ENCODE data around the gene NISCH.
"Not testable (repeated sequence)": the region's sequence is repeated elsewhere in the genome, so short reads cannot be mapped to it uniquely, and the experiment has no call there.

The NISCH gene

GRCh38 chr3:52515192-52515591 lies 59.8 kb downstream of the NISCH start:
- no peak for DNase-seq (ENCODE audit: low read depth)

GRCh38 chr3:52516509-52517195 lies 61.2 kb downstream of the NISCH start:
- DNase-seq (ENCODE audit: low read depth) = no peak

GRCh38 chr3:52517796-52518722 lies 62.7 kb downstream of the NISCH start:
- DNase-seq (ENCODE audit: low read depth) = no peak

GRCh38 chr3:52518723-52519444 lies 63.5 kb downstream of the NISCH start:
- DNase-seq (ENCODE audit: low read depth) = no peak

- no peak for DNase-seq (ENCODE audit: low read depth)
Measured at GRCh38 chr3:52519445-52520140, 64.2 kb downstream of the NISCH start.

- no peak for DNase-seq (ENCODE audit: low read depth)
Measured at GRCh38 chr3:52520141-52520667, 64.8 kb downstream of the NISCH start.

- DNase-seq (ENCODE audit: low read depth) = no peak
Measured at GRCh38 chr3:52520716-52521487, 65.5 kb downstream of the NISCH start.

GRCh38 chr3:52521488-52521824 lies 66.1 kb downstream of the NISCH start:
- no peak for DNase-seq (ENCODE audit: low read depth)

- no peak for DNase-seq (ENCODE audit: low read depth)
Measured at GRCh38 chr3:52521881-52522650, 66.7 kb downstream of the NISCH start.

GRCh38 chr3:52522651-52523251 lies 67.3 kb downstream of the NISCH start:
- no peak for DNase-seq (ENCODE audit: low read depth)

GRCh38 chr3:52523386-52524257 lies 68.2 kb downstream of the NISCH start:
- no peak for DNase-seq (ENCODE audit: low read depth)

- DNase-seq (ENCODE audit: low read depth) = no peak
Measured at GRCh38 chr3:52524258-52524751, 68.9 kb downstream of the NISCH start.

GRCh38 chr3:52524752-52525679 lies 69.6 kb downstream of the NISCH start:
- DNase-seq (ENCODE audit: low read depth) = no peak

GRCh38 chr3:52525680-52526561 lies 70.5 kb downstream of the NISCH start:
- DNase-seq (ENCODE audit: low read depth) = no peak

- not testable (repeated sequence) for DNase-seq (ENCODE audit: low read depth)
Measured at GRCh38 chr3:52526671-52527038, 71.3 kb downstream of the NISCH start.

GRCh38 chr3:52527039-52527731 lies 71.8 kb downstream of the NISCH start:
- no peak for DNase-seq (ENCODE audit: low read depth)

All from activated T-cell treated with anti-CD3 and anti-CD28 coated beads for 24 hours (primary cell).